Transverse colon (tissue), 4 donors: ENCODE data around the gene ABCA7.

Experiments
- CTCF ChIP-seq, 5 experiments: fragments of 200-600 bp in 3 of 5; fragments of 450-650 bp in 2 of 5; sonication (generic) in 3 of 5; IDR thresholded peaks; 1 replicate in 2 of 5; 2 replicates in 3 of 5; pipeline ENCODE4 v1.5.1; 2016 to 2017; ENCODE audit warnings: antibody characterized with exemption in 5 of 5, inconsistent platforms in 3 of 5, mild to moderate bottlenecking in 2 of 5, moderate library complexity in 1 of 5
- POLR2AphosphoS5 ChIP-seq, 3 donors: sonication (generic); formaldehyde crosslinking; IDR thresholded peaks; one replicate each; pipeline ENCODE4 v1.6.1; 2016; ENCODE audit warnings: antibody characterized with exemption in 3 of 3

DNA sequence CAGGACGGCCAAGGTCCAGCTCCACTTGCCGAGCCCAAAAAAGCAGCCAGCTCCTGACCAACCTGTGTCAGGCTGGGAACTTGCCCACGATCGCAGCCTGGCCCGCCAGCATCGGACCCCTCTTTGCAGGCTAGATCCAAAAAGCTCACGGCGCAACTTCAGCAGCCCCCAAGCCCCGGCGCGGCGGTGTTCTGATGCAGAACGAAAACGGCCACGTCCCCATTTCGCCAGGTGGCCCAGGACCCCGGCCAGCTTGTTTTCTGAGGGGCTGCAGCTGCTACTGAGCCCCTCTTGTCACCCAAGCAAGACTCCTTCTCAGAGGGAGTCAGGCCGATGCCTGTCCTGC is 20.3 kb upstream of the ABCA7 start:
- TF ChIP-seq CTCF (IDR thresholded peaks at IDR 0.05) (no peak), POLR2AphosphoS5 (IDR thresholded peaks at IDR 0.05) (no peak)
